HEK293 (cell line): ENCODE data around the gene GNB1L.

ENCODE experiments used
- AEBP2 ChIP-seq: fragments of 450-650 bp; formaldehyde crosslinking; IDR thresholded peaks from 2 replicates; pipeline ENCODE4 v1.5.1; 2016; ENCODE audit warnings: missing biosample characterization, missing genetic modification characterization, borderline replicate concordance
- HIC1 ChIP-seq: fragments of 450-650 bp; formaldehyde crosslinking; IDR thresholded peaks from 2 replicates; pipeline ENCODE4 v1.5.1; 2016; ENCODE audit warnings: missing biosample characterization, missing genetic modification characterization
- KLF8 ChIP-seq: fragments of 450-650 bp; formaldehyde crosslinking; IDR thresholded peaks from 2 replicates; pipeline ENCODE4 v1.5.1; 2016; ENCODE audit warnings: missing biosample characterization, missing genetic modification characterization
- MZF1 ChIP-seq: fragments of 450-650 bp; formaldehyde crosslinking; IDR thresholded peaks from 2 replicates; pipeline ENCODE4 v1.5.1; 2017; ENCODE audit warnings: missing biosample characterization, missing genetic modification characterization, borderline replicate concordance
- PRDM6 ChIP-seq: fragments of 450-650 bp; formaldehyde crosslinking; IDR thresholded peaks from 2 replicates; pipeline ENCODE4 v1.5.1; 2017; ENCODE audit warnings: missing biosample characterization, missing genetic modification characterization
- SETDB1 ChIP-seq: IDR thresholded peaks from one replicate; pipeline ENCODE4 v1.6.1; 2017; ENCODE audit warnings: mild to moderate bottlenecking, low read length, moderate library complexity, mixed read lengths; ENCODE audit not compliant: insufficient read length
- TCF7L2 ChIP-seq: IDR thresholded peaks from 2 replicates; pipeline ENCODE4 v1.6.1; 2011; ENCODE audit warnings: low read depth, mild to moderate bottlenecking, inconsistent platforms, low read length, moderate library complexity, borderline replicate concordance
- ZBTB26 ChIP-seq: fragments of 450-650 bp; formaldehyde crosslinking; optimal IDR thresholded peaks from 2 replicates; pipeline ENCODE3; 2016; ENCODE audit warnings: missing biosample characterization, mild to moderate bottlenecking, missing genetic modification characterization
- ZEB2 ChIP-seq: fragments of 450-650 bp; formaldehyde crosslinking; IDR thresholded peaks from 2 replicates; pipeline ENCODE4 v1.5.1; 2016; ENCODE audit warnings: missing biosample characterization, missing genetic modification characterization
- ZFP37 ChIP-seq: fragments of 450-650 bp; formaldehyde crosslinking; IDR thresholded peaks from 2 replicates; pipeline ENCODE4 v1.5.1; 2016; ENCODE audit warnings: missing biosample characterization, missing genetic modification characterization
- ZFP69B ChIP-seq: fragments of 450-650 bp; formaldehyde crosslinking; IDR thresholded peaks from 2 replicates; pipeline ENCODE4 v1.5.1; 2016; ENCODE audit warnings: missing biosample characterization, missing genetic modification characterization
- ZNF10 ChIP-seq: fragments of 450-650 bp; formaldehyde crosslinking; IDR thresholded peaks from 2 replicates; pipeline ENCODE4 v1.5.1; 2017; ENCODE audit warnings: missing biosample characterization, missing genetic modification characterization
- ZNF133 ChIP-seq: fragments of 450-650 bp; formaldehyde crosslinking; IDR thresholded peaks from 2 replicates; pipeline ENCODE4 v1.5.1; 2016; ENCODE audit warnings: missing biosample characterization, missing genetic modification characterization
- ZNF18 ChIP-seq: fragments of 450-650 bp; formaldehyde crosslinking; IDR thresholded peaks from 2 replicates; pipeline ENCODE4 v1.5.1; 2016; ENCODE audit warnings: missing biosample characterization, missing genetic modification characterization
- ZNF19 ChIP-seq: fragments of 450-650 bp; formaldehyde crosslinking; IDR thresholded peaks from 2 replicates; pipeline ENCODE4; 2016; ENCODE audit warnings: missing biosample characterization, missing genetic modification characterization, low read depth
- ZNF202 ChIP-seq: fragments of 450-650 bp; formaldehyde crosslinking; IDR thresholded peaks from 2 replicates; pipeline ENCODE4 v1.5.1; 2016; ENCODE audit warnings: missing biosample characterization, missing genetic modification characterization, borderline replicate concordance
- ZNF266 ChIP-seq: fragments of 450-650 bp; formaldehyde crosslinking; IDR thresholded peaks from 2 replicates; pipeline ENCODE4 v1.5.1; 2016; ENCODE audit warnings: missing biosample characterization, missing genetic modification characterization, low read depth
- ZNF302 ChIP-seq: fragments of 450-650 bp; formaldehyde crosslinking; IDR thresholded peaks from 2 replicates; pipeline ENCODE4 v1.5.1; 2016; ENCODE audit warnings: missing biosample characterization, missing genetic modification characterization, low read depth
- ZNF350 ChIP-seq: fragments of 450-650 bp; formaldehyde crosslinking; IDR thresholded peaks from 2 replicates; pipeline ENCODE4 v1.5.0; 2017; ENCODE audit warnings: missing biosample characterization, mild to moderate bottlenecking, missing genetic modification characterization
- ZNF37A ChIP-seq: fragments of 450-650 bp; IDR thresholded peaks from 2 replicates; pipeline ENCODE4 v1.5.1; 2018; ENCODE audit warnings: missing biosample characterization, missing genetic modification characterization
- ZNF624 ChIP-seq: fragments of 450-650 bp; formaldehyde crosslinking; IDR thresholded peaks from 2 replicates; pipeline ENCODE4 v1.5.1; 2017; ENCODE audit warnings: missing biosample characterization, missing genetic modification characterization
- ZNF626 ChIP-seq: fragments of 450-650 bp; sonication (Bioruptor Pico); formaldehyde crosslinking; IDR thresholded peaks from 2 replicates; pipeline ENCODE4 v1.5.1; 2018; ENCODE audit warnings: missing biosample characterization, missing genetic modification characterization, inconsistent platforms
- ZNF645 ChIP-seq: fragments of 450-650 bp; formaldehyde crosslinking; IDR thresholded peaks from 2 replicates; pipeline ENCODE4; 2016; ENCODE audit warnings: missing biosample characterization, missing genetic modification characterization
- ZNF677 ChIP-seq: fragments of 450-650 bp; IDR thresholded peaks from 2 replicates; pipeline ENCODE4 v1.5.0; 2018; ENCODE audit warnings: missing biosample characterization, mild to moderate bottlenecking, missing genetic modification characterization, moderate library complexity
- ZNF707 ChIP-seq: fragments of 450-650 bp; formaldehyde crosslinking; IDR thresholded peaks from 2 replicates; pipeline ENCODE4 v1.5.1; 2016; ENCODE audit warnings: missing biosample characterization, missing genetic modification characterization
- ZNF776 ChIP-seq: fragments of 450-650 bp; formaldehyde crosslinking; IDR thresholded peaks from 2 replicates; pipeline ENCODE4 v1.5.0; 2017; ENCODE audit warnings: missing biosample characterization, missing genetic modification characterization, borderline replicate concordance
- ZNF777 ChIP-seq: fragments of 450-650 bp; formaldehyde crosslinking; IDR thresholded peaks from 2 replicates; pipeline ENCODE4 v1.5.1; 2017; ENCODE audit warnings: missing biosample characterization, missing genetic modification characterization, borderline replicate concordance
- ZNF791 ChIP-seq: fragments of 450-650 bp; formaldehyde crosslinking; IDR thresholded peaks from 2 replicates; pipeline ENCODE4 v1.5.1; 2016; ENCODE audit warnings: missing biosample characterization, missing genetic modification characterization
- ZNF792 ChIP-seq: fragments of 450-650 bp; formaldehyde crosslinking; IDR thresholded peaks from 2 replicates; pipeline ENCODE4 v1.5.1; 2016; ENCODE audit warnings: missing biosample characterization, missing genetic modification characterization
- ZSCAN5A ChIP-seq: fragments of 450-650 bp; formaldehyde crosslinking; IDR thresholded peaks from 2 replicates; pipeline ENCODE4 v1.5.1; 2016; ENCODE audit warnings: missing biosample characterization, missing genetic modification characterization

Gene GNB1L

GRCh38 chr22:19880786-19881569 lies 26.3 kb upstream of the GNB1L start (continued):
- TF ChIP-seq ZNF645 (no peak), ZSCAN5A (tag by site-specific recombination) (no peak), ZNF707 (no peak), ZNF350 (no peak), ZNF624 (tag by site-specific recombination) (no peak), ZNF37A (tag by site-specific recombination) (no peak), ZNF626 (no peak), MZF1 (tag by site-specific recombination) (no peak), ZNF18 (tag by site-specific recombination) (no peak), HIC1 (peak; percentile 73), SETDB1 (no peak), ZNF776 (no peak), ZNF792 (tag by site-specific recombination) (no peak), ZNF302 (tag by site-specific recombination) (no peak), ZNF19 (tag by site-specific recombination) (no peak), ZEB2 (peak; percentile 73; the same call in 1 of the 2 replicates), TCF7L2 (no peak), ZBTB26 (tag by site-specific recombination) (peak; percentile 10), ZFP37 (tag by site-specific recombination) (no peak), PRDM6 (tag by site-specific recombination) (no peak), ZNF202 (tag by site-specific recombination) (no peak), ZNF777 (no peak), ZNF133 (tag by site-specific recombination) (no peak), AEBP2 (no peak), ZNF791 (tag by site-specific recombination) (no peak), ZFP69B (tag by site-specific recombination) (no peak), ZNF266 (tag by site-specific recombination) (no peak), KLF8 (tag by site-specific recombination) (no peak), ZNF677 (no peak), ZNF10 (no peak)
